Measurements from ENCODE around the gene PSTPIP1.
A peak's percentile ranks its signal among the peaks of the same experiment; 100 is the strongest.

PSTPIP1 gene

GRCh38 chr15:77032052-77032646 lies 37.2 kb downstream of the PSTPIP1 start:
- Histone ChIP-seq H3K36me3 (peaks cover 100% of the 10 kb centered on the region), H3K9me3 (no peaks in the 10 kb centered on the region), H3K27me3 (no peaks in the 10 kb centered on the region), H3K4me1 (ENCODE audit: control insufficient read depth in 1 of 2, insufficient read depth in 1 of 2, low read depth in 1 of 2, low read length in 1 of 2) (no peaks in the 10 kb centered on the region), H3K4me3 (ENCODE audit: low read depth in 1 of 2, low read length in 1 of 2) (no peak overlapping the region), H3K27ac (peak overlapping the region; percentile 69)
- TF ChIP-seq CTCF (IDR thresholded peaks at IDR 0.05) = no peak

GRCh38 chr15:77032647-77033416 lies 37.9 kb downstream of the PSTPIP1 start:
- peak overlapping the region; percentile 69 for H3K27ac ChIP-seq
- no peak for TF ChIP-seq CTCF (IDR thresholded peaks at IDR 0.05)
- no peaks in the 10 kb centered on the region for H3K4me1 ChIP-seq (ENCODE audit: control insufficient read depth in 1 of 2, insufficient read depth in 1 of 2, low read depth in 1 of 2, low read length in 1 of 2)
- no peaks in the 10 kb centered on the region for H3K27me3 ChIP-seq
- H3K4me3 ChIP-seq (ENCODE audit: low read depth in 1 of 2, low read length in 1 of 2) = no peak overlapping the region
- H3K9me3 ChIP-seq = no peaks in the 10 kb centered on the region
- H3K36me3 ChIP-seq = peaks cover 100% of the 10 kb centered on the region

GRCh38 chr15:77033417-77033728 lies 38.4 kb downstream of the PSTPIP1 start:
- TF ChIP-seq CTCF (IDR thresholded peaks at IDR 0.05) = no peak

GRCh38 chr15:77033729-77034671 lies 39.1 kb downstream of the PSTPIP1 start:
- Histone ChIP-seq H3K27me3 (no peaks in the 10 kb centered on the region), H3K36me3 (peaks cover 90% of the 10 kb centered on the region), H3K4me1 (ENCODE audit: control insufficient read depth in 1 of 2, insufficient read depth in 1 of 2, low read depth in 1 of 2, low read length in 1 of 2) (no peaks in the 10 kb centered on the region), H3K9me3 (no peaks in the 10 kb centered on the region), H3K4me3 (ENCODE audit: low read depth in 1 of 2, low read length in 1 of 2) (no peak overlapping the region), H3K27ac (peak overlapping the region; percentile 69)
- TF ChIP-seq CTCF (IDR thresholded peaks at IDR 0.05) = no peak

More at GRCh38 chr15:77033417-77033728, 38.4 kb downstream of the PSTPIP1 start:
- H3K36me3 ChIP-seq = peaks cover 96% of the 10 kb centered on the region
- no peak overlapping the region for H3K4me3 ChIP-seq (ENCODE audit: low read depth in 1 of 2, low read length in 1 of 2)
- H3K9me3 ChIP-seq = no peaks in the 10 kb centered on the region
- H3K27ac ChIP-seq = peak overlapping the region; percentile 69
- H3K27me3 ChIP-seq = no peaks in the 10 kb centered on the region
- H3K4me1 ChIP-seq (ENCODE audit: control insufficient read depth in 1 of 2, insufficient read depth in 1 of 2, low read depth in 1 of 2, low read length in 1 of 2) = no peaks in the 10 kb centered on the region

GRCh38 chr15:77034695-77035489 lies 40.0 kb downstream of the PSTPIP1 start:
- H3K27ac ChIP-seq = peak overlapping the region; percentile 69
- no peaks in the 10 kb centered on the region for H3K9me3 ChIP-seq
- H3K4me1 ChIP-seq (ENCODE audit: control insufficient read depth in 1 of 2, insufficient read depth in 1 of 2, low read depth in 1 of 2, low read length in 1 of 2) = no peaks in the 10 kb centered on the region
- H3K27me3 ChIP-seq = no peaks in the 10 kb centered on the region
- TF ChIP-seq CTCF (IDR thresholded peaks at IDR 0.05) = peak; percentile 11
- H3K4me3 ChIP-seq (ENCODE audit: low read depth in 1 of 2, low read length in 1 of 2) = no peak overlapping the region
- peaks cover 81% of the 10 kb centered on the region for H3K36me3 ChIP-seq
